Fibroblast of lung (primary cell): ENCODE results near the gene TARBP1. TPM values are rescaled to one million over a fixed set of nuclear protein-coding genes. Genes with fewer than 3 reads are reported as not detected.
A peak's percentile ranks its signal among the peaks of the same experiment; 100 is the strongest.

Experiments used
- DNase-seq, 2 donors: peaks; one replicate each; pipeline versions ENCODE4 v3.0.0 to v3.0.0-alpha.2; 2010; ENCODE audit warnings: low read depth in 2 of 2
- H2AFZ ChIP-seq: 2 replicates; pipeline ENCODE4 v1.5.1; 2012; ENCODE audit warnings: low read length, control low read depth, inconsistent platforms
- H3K27ac ChIP-seq: 2 replicates; pipeline ENCODE4 v1.5.1; 2011; ENCODE audit warnings: low read length, control low read depth; ENCODE audit not compliant: insufficient read depth
- H3K27me3 ChIP-seq: 2 replicates; pipeline ENCODE4 v1.5.1; 2011; ENCODE audit warnings: mild to moderate bottlenecking, low read length; ENCODE audit not compliant: control insufficient read depth, insufficient read depth
- H3K36me3 ChIP-seq: 2 replicates; pipeline ENCODE4 v1.5.1; 2011; ENCODE audit warnings: low read length; ENCODE audit not compliant: control insufficient read depth, insufficient read depth
- H3K4me1 ChIP-seq: 2 replicates; pipeline ENCODE4 v1.5.1; 2011; ENCODE audit warnings: low read length; ENCODE audit not compliant: control insufficient read depth, insufficient read depth; ENCODE audit errors: extremely low read depth
- H3K4me2 ChIP-seq: 2 replicates; pipeline ENCODE4 v1.5.1; 2011; ENCODE audit warnings: low read length, control low read depth; ENCODE audit not compliant: insufficient read depth; ENCODE audit errors: extremely low read depth
- H3K4me3 ChIP-seq, 4 experiments: fragments of 200-600 bp in 1 of 4; sonication (generic) in 1 of 4; replicated peaks in 1 of 4; 2 replicates each; pipeline ENCODE4 v1.5.1; 2011 to 2016; ENCODE audit warnings: low read length in 4 of 4, low read depth in 3 of 4, mild to moderate bottlenecking in 3 of 4, control low read depth in 2 of 4, inconsistent platforms in 1 of 4, mixed read lengths in 1 of 4; ENCODE audit not compliant: insufficient read depth in 1 of 4; ENCODE audit errors: control extremely low read depth in 1 of 4
- H3K79me2 ChIP-seq: 2 replicates; pipeline ENCODE4 v1.5.1; 2012; ENCODE audit warnings: mild to moderate bottlenecking, low read length, inconsistent platforms; ENCODE audit not compliant: control insufficient read depth, insufficient read depth
- H3K9ac ChIP-seq: 2 replicates; pipeline ENCODE4 v1.5.1; 2011; ENCODE audit warnings: mild to moderate bottlenecking, low read length, control low read depth; ENCODE audit not compliant: insufficient read depth
- H3K9me3 ChIP-seq: 2 replicates; pipeline ENCODE4 v1.5.1; 2012; ENCODE audit warnings: low read depth, low read length; ENCODE audit not compliant: control insufficient read depth, insufficient read depth
- H4K20me1 ChIP-seq: 2 replicates; pipeline ENCODE4 v1.5.1; 2011; ENCODE audit warnings: low read length; ENCODE audit not compliant: control insufficient read depth, insufficient read depth; ENCODE audit errors: extremely low read depth
- EZH2 ChIP-seq: IDR thresholded peaks from 2 replicates; pipeline ENCODE4 v1.5.1; 2012; ENCODE audit warnings: low read length, control low read depth, mild to moderate bottlenecking; ENCODE audit errors: missing control alignments
- polyA plus RNA-seq, 2 donors: library from polyadenylated mRNA; depleted of rRNA in 1 of 2; stranded (reverse) in 1 of 2; unstranded in 1 of 2; fragments of >200 nt; gene quantifications; 2 replicates each; pipeline ENCODE4 v1.2.1, GENCODE V29; 2011 to 2012; ENCODE audit warnings: missing spikeins in 1 of 2
- total RNA-seq: library from RNA; depleted of rRNA; stranded (reverse); fragments of >200 nt; gene quantifications from 2 replicates; pipeline ENCODE4 v1.2.1, GENCODE V29; 2014
- TF ChIP-seq, protein P1 (sequence below), 2 donors: IDR thresholded peaks in 1 of 2; conservative IDR thresholded peaks in 1 of 2; 1 replicate in 1 of 2; 2 replicates in 1 of 2; pipeline ENCODE4 v1.5.1; 2011 to 2012; ENCODE audit warnings: low read length in 2 of 2, control low read depth in 1 of 2, inconsistent platforms in 1 of 2, low read depth in 1 of 2, mild to moderate bottlenecking in 1 of 2

The TARBP1 gene
- total and polyA plus RNA-seq, 2 donors (not counting 1 experiment from before 2014, with no cell fraction given), result 11.6 to 20.6 TPM

DNA sequence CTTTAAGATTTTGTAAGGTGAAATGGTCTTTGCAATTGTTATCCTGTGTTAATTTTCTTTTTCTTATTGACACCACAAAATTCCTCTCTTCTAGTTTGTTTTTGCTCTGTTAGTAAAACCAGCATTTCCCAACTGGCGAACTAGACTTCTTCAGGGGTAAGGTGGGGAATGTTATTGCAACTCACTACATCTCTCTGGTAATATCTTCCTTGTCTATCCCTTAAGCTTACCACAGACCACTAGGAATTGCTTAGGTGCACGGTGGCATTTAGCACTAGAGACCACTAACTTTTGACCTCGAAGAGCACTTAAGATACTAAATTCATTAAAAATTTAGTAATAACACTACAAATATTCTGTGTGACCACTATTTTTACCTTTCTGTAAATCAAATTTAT, 109.9 kb downstream of the TARBP1 start:
- Histone ChIP-seq H3K79me2 (no peaks in the 10 kb centered on the region), H3K4me2 (no peak overlapping the region), H3K4me1 (no peaks in the 10 kb centered on the region), H3K9ac (no peak overlapping the region), H3K36me3 (no peaks in the 10 kb centered on the region), H3K4me3 (no peak overlapping the region), H4K20me1 (no peaks in the 10 kb centered on the region), H3K9me3 (no peaks in the 10 kb centered on the region), H3K27ac (no peak overlapping the region), H2AFZ (no peak overlapping the region), H3K27me3 (no peaks in the 10 kb centered on the region)
- no peak for DNase-seq
- TF ChIP-seq, protein P1, sequence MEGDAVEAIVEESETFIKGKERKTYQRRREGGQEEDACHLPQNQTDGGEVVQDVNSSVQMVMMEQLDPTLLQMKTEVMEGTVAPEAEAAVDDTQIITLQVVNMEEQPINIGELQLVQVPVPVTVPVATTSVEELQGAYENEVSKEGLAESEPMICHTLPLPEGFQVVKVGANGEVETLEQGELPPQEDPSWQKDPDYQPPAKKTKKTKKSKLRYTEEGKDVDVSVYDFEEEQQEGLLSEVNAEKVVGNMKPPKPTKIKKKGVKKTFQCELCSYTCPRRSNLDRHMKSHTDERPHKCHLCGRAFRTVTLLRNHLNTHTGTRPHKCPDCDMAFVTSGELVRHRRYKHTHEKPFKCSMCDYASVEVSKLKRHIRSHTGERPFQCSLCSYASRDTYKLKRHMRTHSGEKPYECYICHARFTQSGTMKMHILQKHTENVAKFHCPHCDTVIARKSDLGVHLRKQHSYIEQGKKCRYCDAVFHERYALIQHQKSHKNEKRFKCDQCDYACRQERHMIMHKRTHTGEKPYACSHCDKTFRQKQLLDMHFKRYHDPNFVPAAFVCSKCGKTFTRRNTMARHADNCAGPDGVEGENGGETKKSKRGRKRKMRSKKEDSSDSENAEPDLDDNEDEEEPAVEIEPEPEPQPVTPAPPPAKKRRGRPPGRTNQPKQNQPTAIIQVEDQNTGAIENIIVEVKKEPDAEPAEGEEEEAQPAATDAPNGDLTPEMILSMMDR (conservative IDR thresholded peaks at IDR 0.05 in 1 of 2, IDR thresholded peaks at IDR 0.05 in 1 of 2; ENCODE audit: low read depth in 1 of 2, low read length in 2 of 2), result no peak
- no peak for TF ChIP-seq EZH2

DNA sequence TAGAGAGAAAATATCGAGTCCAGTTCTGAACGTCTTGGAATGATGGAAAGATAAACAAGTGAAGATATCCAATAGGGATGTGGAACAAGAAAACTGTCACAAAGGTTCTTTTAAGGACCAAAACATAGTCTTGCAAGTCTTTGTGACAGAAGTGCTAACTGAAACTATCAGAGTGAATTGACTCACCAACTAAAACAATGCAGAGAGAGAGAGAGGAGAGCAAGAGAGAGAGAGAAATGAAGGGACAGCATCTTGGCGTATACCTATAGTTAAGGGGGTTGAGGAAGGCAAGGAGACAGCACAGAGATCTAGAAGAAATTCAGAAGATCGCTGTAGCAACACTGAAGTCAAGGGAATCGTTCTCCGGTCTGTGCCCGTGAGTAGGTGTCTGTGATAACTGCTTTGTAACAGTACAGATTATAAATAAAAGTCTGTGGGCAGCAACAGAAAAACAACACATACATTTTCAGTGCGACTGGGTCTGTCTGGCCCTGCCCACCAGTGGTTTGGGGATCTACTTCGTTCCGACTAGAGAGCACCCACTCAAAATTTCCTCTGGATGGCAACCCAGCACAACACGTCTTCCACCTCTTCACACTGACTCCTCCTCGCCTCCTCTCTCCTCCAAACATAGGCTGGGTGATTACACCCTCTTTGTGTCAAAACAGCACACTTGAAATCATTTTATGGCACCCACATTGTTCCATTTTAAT, 110.5 kb downstream of the TARBP1 start:
- DNase-seq, result no peak
- no peaks in the 10 kb centered on the region for H3K79me2 ChIP-seq
- H3K4me3 ChIP-seq, result no peak overlapping the region
- H3K9ac ChIP-seq, result no peak overlapping the region
- H3K27ac ChIP-seq, result no peak overlapping the region
- H3K27me3 ChIP-seq, result no peaks in the 10 kb centered on the region
- peak overlapping the region; percentile 30 for H2AFZ ChIP-seq
- no peaks in the 10 kb centered on the region for H4K20me1 ChIP-seq
- H3K4me1 ChIP-seq, result no peaks in the 10 kb centered on the region
- no peaks in the 10 kb centered on the region for H3K36me3 ChIP-seq
- H3K4me2 ChIP-seq, result no peak overlapping the region
- TF ChIP-seq, protein P1 (conservative IDR thresholded peaks at IDR 0.05 in 1 of 2, IDR thresholded peaks at IDR 0.05 in 1 of 2; ENCODE audit: low read depth in 1 of 2, low read length in 2 of 2), result no peak
- TF ChIP-seq EZH2, result no peak
- H3K9me3 ChIP-seq, result no peaks in the 10 kb centered on the region

DNA sequence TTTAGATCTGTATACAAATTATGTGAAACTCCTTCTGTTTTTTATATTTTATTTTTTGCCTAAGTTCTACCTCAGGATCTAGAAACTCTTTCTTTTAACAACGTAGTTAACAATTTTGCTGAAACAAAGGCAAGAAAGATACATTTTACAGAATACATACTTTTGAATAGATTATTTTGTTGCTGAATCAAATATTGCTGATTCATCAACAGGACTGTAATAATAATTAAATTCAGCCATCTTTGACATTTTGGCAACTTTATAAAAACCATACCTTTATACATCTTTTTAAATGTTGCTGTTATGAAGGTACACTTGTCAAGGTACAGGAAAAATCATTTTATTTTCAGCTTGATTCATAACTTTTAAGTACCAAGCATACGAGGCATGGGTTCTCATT, 116.4 kb downstream of the TARBP1 start:
- Histone ChIP-seq H3K79me2 (no peaks in the 10 kb centered on the region), H4K20me1 (no peaks in the 10 kb centered on the region), H3K27me3 (no peaks in the 10 kb centered on the region), H3K9me3 (no peaks in the 10 kb centered on the region), H3K27ac (no peak overlapping the region), H3K36me3 (no peaks in the 10 kb centered on the region), H2AFZ (no peak overlapping the region), H3K4me2 (no peak overlapping the region), H3K4me1 (no peaks in the 10 kb centered on the region), H3K9ac (no peak overlapping the region), H3K4me3 (no peak overlapping the region)
- TF ChIP-seq, protein P1 (conservative IDR thresholded peaks at IDR 0.05 in 1 of 2, IDR thresholded peaks at IDR 0.05 in 1 of 2; ENCODE audit: low read depth in 1 of 2, low read length in 2 of 2), result no peak
- no peak for TF ChIP-seq EZH2
- no peak for DNase-seq
